ENCODE data around the gene KIRREL1. TPM values are rescaled to one million over a fixed set of nuclear protein-coding genes. Genes with fewer than 3 reads are reported as not detected.

KIRREL1 gene
- total RNA-seq, 1 experiment from 2014 or later: 145 TPM

GRCh38 chr1:158011714-158012113, 18.3 kb downstream of the KIRREL1 start:
- no peak for TF ChIP-seq POLR2AphosphoS5 (IDR thresholded peaks at IDR 0.05; ENCODE audit: low read depth, low read length)
- no peak for TF ChIP-seq CTCF (IDR thresholded peaks at IDR 0.05)
- TF ChIP-seq REST (IDR thresholded peaks at IDR 0.05; ENCODE audit: insufficient read depth in 1 of 2, low read depth in 2 of 2, low read length in 1 of 2): no peak
- TF ChIP-seq SIN3A (IDR thresholded peaks at IDR 0.05; ENCODE audit: borderline replicate concordance, insufficient read depth, low read depth, low read length): no peak
- no peak for TF ChIP-seq TCF7L2 (IDR thresholded peaks at IDR 0.05; ENCODE audit: low read depth, low read length)
- Histone ChIP-seq H3K27ac (ENCODE audit: low read length) (peak overlapping the region; percentile 100), H3K27me3 (ENCODE audit: control insufficient read depth, insufficient read depth, low read length) (no peaks in the 10 kb centered on the region), H3K9me3 (ENCODE audit: control insufficient read depth, insufficient read depth, low read depth, low read length) (no peaks in the 10 kb centered on the region), H3K36me3 (ENCODE audit: control insufficient read depth, insufficient read depth, low read length) (no peaks in the 10 kb centered on the region), H3K4me3 (ENCODE audit: low read depth in 2 of 2, low read length in 2 of 2) (no peak overlapping the region), H3K4me1 (ENCODE audit: control insufficient read depth, insufficient read depth, low read length) (peaks cover 95% of the 10 kb centered on the region)
- intact Hi-C loops (cut with micrococcal nuclease; ENCODE audit: unreplicated experiment) (no loop called here), in situ Hi-C loops (cut with HindIII; ENCODE audit: low pct_unique_long_range_greater_than_20kb, low sequenced_read_pairs) (no loop called here)
- BruUV-seq (replicated peaks): no TSS peak
- no peak for ATAC-seq
- no peak for DNase-seq (ENCODE audit: low read depth, low spot score)
- ChIA-PET POLR2A (no interaction called here), CTCF (interaction anchor here (0.6 kb wide), 1 partner anchor 921 kb away, joined by 3 read pairs; no protein-coding TSS in a partner anchor)

GRCh38 chr1:158013840-158014730, 20.6 kb downstream of the KIRREL1 start:
- CTCF ChIA-PET: no interaction called here
- TF ChIP-seq POLR2AphosphoS5 (IDR thresholded peaks at IDR 0.05; ENCODE audit: low read depth, low read length): no peak
- TF ChIP-seq TCF7L2 (IDR thresholded peaks at IDR 0.05; ENCODE audit: low read depth, low read length): no peak
- no peak for TF ChIP-seq CTCF (IDR thresholded peaks at IDR 0.05)
- TF ChIP-seq SIN3A (IDR thresholded peaks at IDR 0.05; ENCODE audit: borderline replicate concordance, insufficient read depth, low read depth, low read length): no peak
- no peak for TF ChIP-seq REST (IDR thresholded peaks at IDR 0.05; ENCODE audit: insufficient read depth in 1 of 2, low read depth in 2 of 2, low read length in 1 of 2)
- no peak overlapping the region for H3K4me3 ChIP-seq (ENCODE audit: low read depth in 2 of 2, low read length in 2 of 2)
- intact Hi-C loops (cut with micrococcal nuclease; ENCODE audit: unreplicated experiment): no loop called here
- no peaks in the 10 kb centered on the region for H3K36me3 ChIP-seq (ENCODE audit: control insufficient read depth, insufficient read depth, low read length)
- no peaks in the 10 kb centered on the region for H3K9me3 ChIP-seq (ENCODE audit: control insufficient read depth, insufficient read depth, low read depth, low read length)
- DNase-seq (ENCODE audit: low read depth, low spot score) (no peak), ATAC-seq (no peak)
- no TSS peak for BruUV-seq (replicated peaks)
- in situ Hi-C loops (cut with HindIII; ENCODE audit: low pct_unique_long_range_greater_than_20kb, low sequenced_read_pairs): no loop called here
- H3K4me1 ChIP-seq (ENCODE audit: control insufficient read depth, insufficient read depth, low read length): peaks cover 95% of the 10 kb centered on the region
- peak overlapping the region; percentile 100 for H3K27ac ChIP-seq (ENCODE audit: low read length)
- H3K27me3 ChIP-seq (ENCODE audit: control insufficient read depth, insufficient read depth, low read length): no peaks in the 10 kb centered on the region
- POLR2A ChIA-PET: interaction anchor here (0.7 kb wide), 1 partner anchor 10 kb away, joined by 3 read pairs; no protein-coding TSS in a partner anchor

Measured in Panc1 (cell line).